GM18909 (cell line): Measurements from ENCODE around the gene RNF123.

Source experiments
- ATAC-seq: cut with Tn5 transposase; IDR thresholded peaks from one replicate; pipeline ENCODE4 v1.9.1; 2021; ENCODE audit warnings: mild to moderate bottlenecking; ENCODE audit not compliant: unreplicated experiment, poor library complexity

Gene RNF123

GRCh38 chr3:49716691-49717210, 27.4 kb downstream of the RNF123 start:
- no peak for ATAC-seq

- no peak for ATAC-seq
Observed at GRCh38 chr3:49717211-49717958, 28.0 kb downstream of the RNF123 start.

GRCh38 chr3:49717959-49718857, 28.9 kb downstream of the RNF123 start:
- no peak for ATAC-seq

- no peak for ATAC-seq
Observed at GRCh38 chr3:49718858-49719213, 29.5 kb downstream of the RNF123 start.

DNA sequence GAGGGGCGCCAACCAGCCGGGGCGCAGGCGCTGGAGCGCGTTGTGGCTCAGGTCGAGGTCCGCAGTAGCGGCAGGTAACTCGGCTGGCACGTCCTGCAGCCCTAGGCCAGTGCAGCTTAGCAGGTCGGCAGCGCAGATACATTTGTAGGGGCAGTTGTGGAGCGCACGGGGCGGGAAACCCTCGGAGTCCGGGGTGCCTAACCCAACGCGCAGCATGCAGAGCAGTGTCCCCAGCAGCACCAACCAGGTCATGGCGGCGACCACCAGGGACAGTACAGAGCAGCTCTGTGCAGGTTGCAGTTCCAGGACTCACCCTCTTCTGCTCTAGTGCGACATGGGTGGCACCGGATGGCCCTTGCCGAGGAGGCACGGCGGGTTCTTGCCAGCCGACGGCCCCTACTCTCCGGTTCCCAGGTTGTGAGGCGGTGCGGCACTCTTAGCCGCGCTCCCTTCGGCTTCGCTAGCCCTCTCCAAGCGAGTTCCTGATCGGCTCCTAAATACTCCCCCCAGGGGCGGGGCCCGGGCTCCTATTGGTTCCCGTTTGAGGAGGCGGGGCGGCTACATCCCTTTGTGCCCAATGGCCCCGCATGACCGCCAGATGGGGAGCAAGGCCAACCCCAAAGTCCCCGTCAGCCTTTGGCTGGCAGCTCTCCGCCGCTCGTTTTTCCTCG, 30.0 kb downstream of the RNF123 start, which contains the start of gene AMIGO3:
TSS of gene AMIGO3 (minus strand) at position 471 of the 671 bp plus-strand sequence. CDS start at position 252, 219 bp downstream.
- peak; percentile 49 for ATAC-seq

GRCh38 chr3:49720855-49721595, 31.7 kb downstream of the RNF123 start:
- no peak for ATAC-seq

DNA sequence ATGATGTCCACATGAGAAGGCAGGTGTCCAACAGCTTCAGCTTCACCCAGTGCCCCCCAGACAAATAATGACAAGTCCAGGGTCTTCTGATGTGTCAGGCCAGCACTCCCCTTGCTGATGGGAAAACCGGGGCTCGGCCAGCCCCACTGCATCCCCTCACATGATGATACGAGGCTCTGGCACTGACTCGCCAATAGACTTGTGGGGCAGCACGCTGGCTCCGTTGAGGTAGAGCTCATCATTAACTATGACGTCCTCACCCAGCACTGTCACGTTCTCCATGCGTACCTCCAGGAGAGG, 32.2 kb downstream of the RNF123 start:
- no peak for ATAC-seq

DNA sequence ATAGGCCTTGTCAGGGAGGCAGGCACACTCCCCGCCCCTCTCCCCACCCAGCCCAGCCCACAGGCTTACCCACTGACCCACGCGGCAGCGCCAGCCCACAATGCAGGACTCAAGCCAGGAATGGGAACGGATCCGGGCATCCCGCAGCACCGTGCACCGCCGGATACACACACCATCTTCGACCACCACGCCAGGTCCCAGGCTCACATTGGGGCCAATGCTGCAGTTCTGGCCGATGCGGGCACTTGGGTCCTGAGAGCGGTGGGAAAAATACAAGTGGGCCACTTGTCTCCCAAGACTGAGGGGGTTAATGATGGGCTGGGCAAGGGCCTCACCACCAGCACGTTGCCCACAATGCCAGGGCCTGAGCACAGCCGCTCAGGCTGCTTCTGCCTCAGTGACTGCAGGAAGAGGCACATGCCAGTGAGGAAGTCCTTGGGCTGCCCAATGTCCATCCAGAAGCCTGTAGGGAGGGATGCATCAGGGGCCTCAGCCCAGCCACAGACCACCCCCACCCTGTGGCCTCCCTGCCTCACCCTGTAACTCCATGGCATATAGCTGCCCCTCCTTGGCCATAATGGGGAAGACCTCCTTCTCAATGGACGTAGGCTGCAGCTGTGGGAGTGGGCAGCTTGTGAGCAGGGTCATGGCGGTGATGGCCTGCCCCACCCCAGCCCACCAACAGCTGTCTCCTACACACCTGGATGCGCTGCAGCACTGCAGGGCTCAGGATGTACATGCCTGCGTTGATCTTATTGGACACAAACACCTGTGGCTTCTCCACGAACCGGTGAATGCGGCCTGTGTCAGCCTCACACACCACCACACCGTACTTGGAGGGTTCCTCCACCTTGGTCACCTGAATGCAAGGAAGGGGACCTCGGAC, 32.8 kb downstream of the RNF123 start:
- no peak for ATAC-seq

GRCh38 chr3:49722896-49723295, 33.5 kb downstream of the RNF123 start:
- no peak for ATAC-seq

- no peak for ATAC-seq
Observed at GRCh38 chr3:49723296-49723627, 33.9 kb downstream of the RNF123 start.

DNA sequence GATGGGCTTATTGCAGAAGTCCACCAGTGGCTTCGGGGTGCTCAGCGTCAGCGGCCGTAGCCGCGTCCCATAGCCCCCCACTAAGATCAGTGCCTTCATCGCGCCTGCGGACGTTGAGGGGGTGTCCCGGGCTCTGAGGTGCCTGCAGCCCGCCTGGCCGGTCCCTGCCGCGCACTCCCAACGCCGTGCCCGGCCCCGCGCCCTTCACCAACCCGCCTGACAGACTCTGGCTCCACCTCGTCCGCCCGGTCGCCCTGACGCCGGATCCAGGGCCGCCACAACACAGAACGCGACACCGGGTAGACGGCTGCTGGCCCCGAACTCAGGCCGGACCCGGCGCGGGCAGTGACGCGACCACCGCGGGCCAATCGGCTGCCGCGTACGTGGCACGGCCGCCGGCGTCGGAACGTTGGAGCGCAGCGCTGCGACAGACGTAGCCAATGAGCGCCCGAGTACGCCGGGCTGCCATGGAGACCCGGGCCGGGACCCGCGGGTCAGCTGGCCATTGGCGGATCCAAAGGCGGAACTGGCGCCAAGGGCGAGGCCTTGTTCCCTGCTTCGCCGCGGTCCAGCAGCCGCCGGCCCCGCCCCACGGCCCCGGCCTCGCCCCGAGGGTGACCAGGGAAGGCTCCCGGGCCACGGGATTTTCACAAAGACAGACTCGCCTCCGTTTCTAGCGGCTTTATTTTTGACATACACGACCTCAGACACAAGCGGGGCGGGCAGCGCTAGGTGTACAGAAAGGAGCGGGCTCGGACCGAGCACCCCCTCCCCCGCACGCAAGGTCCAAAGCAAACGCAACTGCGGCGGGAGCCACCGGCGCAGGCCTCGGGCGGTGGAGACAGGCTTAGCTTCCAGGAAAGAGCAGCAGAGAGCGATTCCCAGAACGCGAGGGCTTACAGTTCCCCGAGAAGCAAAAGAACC, 34.5 kb downstream of the RNF123 start, which contains the start of gene GMPPB:
TSS of gene GMPPB (minus strand) at position 324 of the 924 bp plus-strand sequence. CDS start at position 99, 225 bp downstream.
- ATAC-seq: peak; percentile 85

- no peak for ATAC-seq
Observed at GRCh38 chr3:49724586-49724985, 35.2 kb downstream of the RNF123 start.

- ATAC-seq: no peak
Observed at GRCh38 chr3:49725906-49726681, 36.7 kb downstream of the RNF123 start.

GRCh38 chr3:49727154-49727923, 38.0 kb downstream of the RNF123 start:
- ATAC-seq: no peak

DNA sequence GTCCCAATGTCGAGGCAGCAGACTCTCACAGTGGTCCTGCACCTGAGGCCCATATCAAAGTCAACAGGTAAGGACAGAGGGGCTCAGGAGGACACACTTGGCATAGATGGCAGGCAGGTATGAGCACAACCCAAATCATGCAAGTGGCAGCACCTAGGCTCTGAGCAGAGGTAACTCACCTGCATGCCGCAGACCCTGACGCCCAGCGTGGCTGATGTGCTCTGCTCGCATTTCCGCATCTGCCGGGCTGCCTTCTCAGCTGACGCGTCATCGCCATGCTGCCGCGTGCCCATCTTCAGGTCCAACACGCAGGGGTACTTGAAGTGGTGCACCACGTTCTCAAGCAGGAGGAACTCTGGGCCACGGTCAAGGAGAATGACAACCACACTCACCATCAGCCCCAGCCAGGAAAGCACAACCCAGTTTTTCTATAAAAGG, 38.6 kb downstream of the RNF123 start:
- no peak for ATAC-seq

DNA sequence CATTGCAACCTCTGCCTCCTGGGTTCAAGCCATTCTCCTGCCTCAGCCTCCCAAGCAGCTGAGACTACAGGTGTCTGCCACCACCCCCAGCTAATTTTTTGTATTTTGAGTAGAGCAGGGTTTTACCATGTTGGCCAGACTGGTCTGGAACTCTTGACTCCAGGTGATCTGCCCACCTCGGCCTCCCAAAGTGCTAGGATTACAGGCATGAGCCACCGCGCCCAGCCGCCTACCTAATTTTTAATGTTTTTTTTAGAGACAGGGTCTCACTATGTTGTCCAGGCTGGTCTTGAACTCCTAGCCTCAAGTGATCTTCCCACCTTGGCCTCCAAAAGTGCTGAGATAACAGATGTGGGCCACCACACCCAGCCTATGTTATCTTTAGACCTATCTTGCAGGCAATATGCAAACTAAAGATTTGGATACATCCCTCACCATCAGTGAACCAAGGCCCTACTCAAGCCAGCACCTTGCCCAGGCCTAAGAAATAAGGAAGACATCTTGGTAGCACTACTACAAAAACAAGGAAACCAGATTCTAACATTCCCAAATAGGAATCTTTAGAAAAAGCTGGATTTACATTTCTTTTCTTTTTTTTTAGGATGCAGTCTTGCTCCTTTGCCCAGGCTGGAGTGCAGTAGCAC, 40.7 kb downstream of the RNF123 start:
- no peak for ATAC-seq
